NCI-H460 (cell line): ENCODE measurements around the gene MPC1L. TPM values are rescaled to one million over a fixed set of nuclear protein-coding genes. Genes with fewer than 3 reads are reported as not detected.

Experiments
- DNase-seq: peaks from one replicate; pipeline ENCODE4 v3.0.0-alpha.2; 2016; ENCODE audit warnings: low read depth; ENCODE audit errors: extremely low read depth
- total RNA-seq: library from RNA; depleted of rRNA; stranded (reverse); fragments of >200 nt; shearing (Covaris generic); gene quantifications from 2 replicates; pipeline ENCODE4 v1.2.3, GENCODE V29; 2014

The MPC1L gene
- total RNA-seq, 1 experiment from 2014 or later = not detected

GRCh38 chrX:40625294-40625693 is 2.1 kb downstream of the MPC1L start:
- no peak for DNase-seq

- no peak for DNase-seq
These were observed 5.3 kb downstream of the MPC1L start for GRCh38 chrX:40628506-40628905.

GRCh38 chrX:40632199-40632598 is 9.0 kb downstream of the MPC1L start:
- no peak for DNase-seq

GRCh38 chrX:40637687-40638086 is 14.5 kb downstream of the MPC1L start:
- no peak for DNase-seq

- no peak for DNase-seq
These were observed 20.9 kb downstream of the MPC1L start for GRCh38 chrX:40644176-40644575.

GRCh38 chrX:40644821-40645358 is 21.7 kb downstream of the MPC1L start:
- DNase-seq = no peak

- DNase-seq = no peak
These were observed 23.5 kb downstream of the MPC1L start for GRCh38 chrX:40646489-40647306.

- DNase-seq = peak; percentile 89
These were observed 24.3 kb downstream of the MPC1L start, which contains the start of gene CXorf38 for GRCh38 chrX:40647307-40648197. TSS of gene CXorf38 (minus strand) at chrX:40647561. CDS start at chrX:40647520, 41 bp downstream.

- peak; percentile 59 for DNase-seq
These were observed 28.5 kb downstream of the MPC1L start for GRCh38 chrX:40651620-40652223.

- DNase-seq = no peak
These were observed 29.4 kb downstream of the MPC1L start for GRCh38 chrX:40652664-40653063.

GRCh38 chrX:40653535-40653934 is 30.3 kb downstream of the MPC1L start:
- no peak for DNase-seq

GRCh38 chrX:40660381-40660780 is 37.2 kb downstream of the MPC1L start:
- no peak for DNase-seq

- no peak for DNase-seq
These were observed 38.3 kb downstream of the MPC1L start for GRCh38 chrX:40661489-40661888.

GRCh38 chrX:40663078-40663740 is 40.0 kb downstream of the MPC1L start:
- no peak for DNase-seq

- no peak for DNase-seq
These were observed 40.8 kb downstream of the MPC1L start for GRCh38 chrX:40663880-40664630.

GRCh38 chrX:40671126-40671525 is 47.9 kb downstream of the MPC1L start:
- DNase-seq = no peak
